GM23338 (cell line): ENCODE measurements around the gene GATA1. TPM values are rescaled to one million over a fixed set of nuclear protein-coding genes. Genes with fewer than 3 reads are reported as not detected.

Source experiments
- ATAC-seq: fragments of 200-7000 bp; cut with Tn5 transposase; 3 replicates; pipeline ENCODE4 v1.9.1; 2020
- DNase-seq: peaks from one replicate; pipeline ENCODE4 v3.0.0-alpha.2; 2015; ENCODE audit warnings: low spot score
- H2AFZ ChIP-seq: fragments of 200-600 bp; sonication (generic); 2 replicates; pipeline ENCODE4 v1.8.0; 2016; ENCODE audit warnings: antibody characterized with exemption, mild to moderate bottlenecking, moderate library complexity
- H3F3A ChIP-seq: fragments of 200-600 bp; sonication (generic); replicated peaks from 2 replicates; pipeline ENCODE4 v1.8.0; 2017; ENCODE audit warnings: antibody characterized with exemption, mixed run types, low read depth
- H3K27ac ChIP-seq: fragments of 200-600 bp; sonication (generic); 2 replicates; pipeline ENCODE4 v1.6.1; 2016; ENCODE audit warnings: low read depth
- H3K27me3 ChIP-seq: fragments of 200-600 bp; sonication (generic); 2 replicates; pipeline ENCODE4 v1.8.0; 2016; ENCODE audit warnings: mild to moderate bottlenecking, mixed run types, moderate library complexity; ENCODE audit not compliant: insufficient read depth
- H3K36me3 ChIP-seq: fragments of 200-600 bp; sonication (generic); 2 replicates; pipeline ENCODE4 v1.8.0; 2016; ENCODE audit warnings: mild to moderate bottlenecking; ENCODE audit not compliant: insufficient read depth
- H3K4me1 ChIP-seq: fragments of 200-600 bp; sonication (generic); 2 replicates; pipeline ENCODE4 v1.8.0; 2016; ENCODE audit warnings: mild to moderate bottlenecking, moderate library complexity; ENCODE audit not compliant: insufficient read depth
- H3K4me2 ChIP-seq: fragments of 200-600 bp; sonication (generic); 2 replicates; pipeline ENCODE4 v1.7.1; 2017; ENCODE audit warnings: mixed run types
- H3K4me3 ChIP-seq: fragments of 200-600 bp; sonication (generic); 2 replicates; pipeline ENCODE4 v1.6.1; 2016; ENCODE audit warnings: mixed run types
- H3K79me2 ChIP-seq: fragments of 200-600 bp; sonication (generic); replicated peaks from 2 replicates; pipeline ENCODE4 v1.8.0; 2017; ENCODE audit warnings: mild to moderate bottlenecking; ENCODE audit not compliant: insufficient read depth
- H3K9me2 ChIP-seq: fragments of 200-600 bp; sonication (generic); 2 replicates; pipeline ENCODE4 v1.8.0; 2017; ENCODE audit not compliant: insufficient read depth
- H4K20me1 ChIP-seq: fragments of 200-600 bp; sonication (generic); replicated peaks from 2 replicates; pipeline ENCODE4 v1.8.0; 2017; ENCODE audit warnings: mild to moderate bottlenecking; ENCODE audit not compliant: insufficient read depth
- H3K27ac Mint-ChIP-seq: 2 replicates; pipeline ENCODE4 v1.8.0; 2020; ENCODE audit warnings: inconsistent platforms, mild to moderate bottlenecking, moderate library complexity, mixed read lengths
- H3K27me3 Mint-ChIP-seq: 3 replicates; pipeline ENCODE4 v1.8.0; 2022; ENCODE audit warnings: low read depth, mild to moderate bottlenecking, moderate library complexity, mixed read lengths, inconsistent platforms; ENCODE audit not compliant: insufficient read depth, poor library complexity
- H3K36me3 Mint-ChIP-seq: 3 replicates; pipeline ENCODE4 v1.8.0; 2021; ENCODE audit warnings: low read depth, mild to moderate bottlenecking, inconsistent platforms, moderate library complexity, mixed read lengths
- H3K4me1 Mint-ChIP-seq: 3 replicates; pipeline ENCODE4 v1.8.0; 2020; ENCODE audit warnings: mild to moderate bottlenecking, inconsistent platforms, mixed read lengths
- H3K4me3 Mint-ChIP-seq: 3 replicates; pipeline ENCODE4 v1.8.0; 2021; ENCODE audit warnings: moderate library complexity, mild to moderate bottlenecking, inconsistent platforms, mixed read lengths
- H3K9me3 Mint-ChIP-seq: 3 replicates; pipeline ENCODE4 v1.8.0; 2020; ENCODE audit warnings: moderate library complexity, mild to moderate bottlenecking, inconsistent platforms, mixed read lengths
- CREB1 ChIP-seq: fragments of 250-450 bp; sonication (Bioruptor Pico); IDR thresholded peaks from 2 replicates; pipeline ENCODE4 v1.5.0; 2020; ENCODE audit warnings: low read depth, mild to moderate bottlenecking, moderate library complexity
- CTCF ChIP-seq, 2 experiments: fragments of 200-600 bp in 1 of 2; sonication (generic) in 1 of 2; conservative IDR thresholded peaks; 2 replicates each; pipeline versions ENCODE4 v1.5.1 to v1.6.1; 2016 to 2017; ENCODE audit warnings: antibody characterized with exemption in 2 of 2, low read depth in 2 of 2, mild to moderate bottlenecking in 2 of 2, moderate library complexity in 1 of 2
- ETS1 ChIP-seq: IDR thresholded peaks from 2 replicates; pipeline ENCODE4 v1.6.1; 2016; ENCODE audit warnings: antibody characterized with exemption
- EZH2 ChIP-seq: fragments of 200-600 bp; sonication (generic); IDR thresholded peaks from one replicate; pipeline ENCODE4 v1.8.0; 2017; ENCODE audit warnings: antibody characterized with exemption, mild to moderate bottlenecking, low read depth; ENCODE audit not compliant: unreplicated experiment
- EZH2phosphoT487 ChIP-seq: fragments of 200-600 bp; sonication (generic); IDR thresholded peaks from one replicate; pipeline ENCODE4 v1.8.1; 2018; ENCODE audit warnings: antibody characterized with exemption; ENCODE audit not compliant: unreplicated experiment
- JUNB ChIP-seq: IDR thresholded peaks from one replicate; pipeline ENCODE4 v1.6.1; 2016; ENCODE audit warnings: antibody characterized with exemption; ENCODE audit not compliant: unreplicated experiment
- NANOG ChIP-seq: IDR thresholded peaks from 2 replicates; pipeline ENCODE4 v1.6.1; 2016; ENCODE audit warnings: antibody characterized with exemption, borderline replicate concordance
- POLR2AphosphoS5 ChIP-seq: IDR thresholded peaks from 2 replicates; pipeline ENCODE4 v1.6.1; 2016; ENCODE audit warnings: antibody characterized with exemption, low read depth
- REST ChIP-seq: IDR thresholded peaks from one replicate; pipeline ENCODE4 v1.6.1; 2018; ENCODE audit warnings: antibody characterized with exemption; ENCODE audit not compliant: unreplicated experiment
- STAT1 ChIP-seq: IDR thresholded peaks from one replicate; pipeline ENCODE4 v1.6.1; 2016; ENCODE audit warnings: antibody characterized with exemption; ENCODE audit not compliant: unreplicated experiment
- ZNF114 ChIP-seq: fragments of 250-450 bp; sonication (Bioruptor Pico); IDR thresholded peaks from 2 replicates; pipeline ENCODE4 v1.5.0; 2020; ENCODE audit warnings: mild to moderate bottlenecking, moderate library complexity
- ZNF331 ChIP-seq: fragments of 250-450 bp; sonication (Bioruptor Pico); IDR thresholded peaks from 2 replicates; pipeline ENCODE4 v1.5.0; 2020; ENCODE audit warnings: low read depth, mild to moderate bottlenecking, moderate library complexity
- polyA plus RNA-seq: library from polyadenylated mRNA; unstranded; fragments of >200 nt; fragmentation: Nextera tagmentation; extraction: Ambion mirVana; gene quantifications from 2 replicates; pipeline ENCODE4 v1.2.1, GENCODE V29; 2016
- total RNA-seq: library from RNA; depleted of rRNA; stranded (reverse); fragments of >200 nt; shearing (Covaris generic); gene quantifications from 2 replicates; pipeline ENCODE4 v1.2.3, GENCODE V29; 2014

The GATA1 gene
- total and polyA plus RNA-seq, 2 experiments from 2014 or later, result not detected

GRCh38 chrX:48770296-48770695 lies 16.1 kb upstream of the GATA1 start (continued):
- TF ChIP-seq ZNF114 (CRISPR knock-in tag) (no peak), EZH2phosphoT487 (no peak), STAT1 (no peak), ZNF331 (no peak), NANOG (no peak)

- Histone ChIP-seq H2AFZ (no peak overlapping the region), H3F3A (no peaks in the 10 kb centered on the region), H3K9me2 (no peaks in the 10 kb centered on the region), H4K20me1 (no peaks in the 10 kb centered on the region), H3K4me1 (no peaks in the 10 kb centered on the region), H3K4me3 (no peak overlapping the region), H3K27ac (no peak overlapping the region), H3K4me2 (no peak overlapping the region), H3K27me3 (no peaks in the 10 kb centered on the region), H3K79me2 (no peaks in the 10 kb centered on the region), H3K36me3 (no peaks in the 10 kb centered on the region)
- ATAC-seq (no peak), DNase-seq (no peak)
- Mint-ChIP-seq H3K4me1 (peaks cover 12% of the 10 kb centered on the region), H3K4me3 (no peak overlapping the region), H3K27ac (no peak overlapping the region), H3K9me3 (0 out of 3 replicates have a peak, but pooled peaks cover 3% of the 10 kb centered on the region), H3K36me3 (no peaks in the 10 kb centered on the region), H3K27me3 (peaks cover 7% of the 10 kb centered on the region)
- no peak for TF ChIP-seq ZNF331
- TF ChIP-seq POLR2AphosphoS5, result no peak
- no peak for TF ChIP-seq CREB1 (CRISPR knock-in tag)
- no peak for TF ChIP-seq NANOG
- no peak for TF ChIP-seq JUNB
- no peak for TF ChIP-seq EZH2phosphoT487
- TF ChIP-seq EZH2, result no peak
- TF ChIP-seq ETS1, result no peak
- no peak for TF ChIP-seq ZNF114 (CRISPR knock-in tag)
- no peak for TF ChIP-seq REST
- TF ChIP-seq STAT1, result no peak
- TF ChIP-seq CTCF (conservative IDR thresholded peaks at IDR 0.05; ENCODE audit: low read depth in 2 of 2), result no peak
Measured at GRCh38 chrX:48772602-48773001, 13.8 kb upstream of the GATA1 start.
